Lower leg skin (tissue), 4 donors: ENCODE results near the gene PRSS21. TPM values are rescaled to one million over a fixed set of nuclear protein-coding genes. Genes with fewer than 3 reads are reported as not detected.

Experiments used
- DNase-seq, 2 donors: peaks; one replicate each; pipeline ENCODE4 v3.0.0-alpha.2; 2019; ENCODE audit warnings: low spot score in 2 of 2
- H3K4me3 ChIP-seq: fragments of 200-600 bp; sonication (generic); 2 replicates; pipeline ENCODE4 v1.5.1; 2017; ENCODE audit warnings: mild to moderate bottlenecking, low read depth; ENCODE audit not compliant: poor library complexity, severe bottlenecking
- CTCF ChIP-seq, 3 donors: fragments of 450-650 bp; IDR thresholded peaks; one replicate each; pipeline ENCODE4 v1.5.1; 2016; ENCODE audit warnings: antibody characterized with exemption in 3 of 3, mild to moderate bottlenecking in 3 of 3, moderate library complexity in 2 of 3
- POLR2A ChIP-seq, 2 donors: fragments of 450-650 bp; IDR thresholded peaks; one replicate each; pipeline ENCODE4 v1.6.1; 2016 to 2017; ENCODE audit warnings: antibody characterized with exemption in 2 of 2, mild to moderate bottlenecking in 1 of 2, moderate library complexity in 1 of 2
- WGBS, 2 donors: methylation state at CpG; one replicate each; pipeline ENCODE4 v1.1.5; 2018; 5-methylcytosine and 5-hydroxymethylcytosine counted together
- intact Hi-C: fragments of 100-400 bp; cut with DNase I; formaldehyde crosslinking; loops from one replicate; pipeline ENCODE4 v1.15.0; 2023; ENCODE audit warnings: low total_unique reads
- total RNA-seq, 4 donors: library from RNA; depleted of rRNA; stranded (reverse); fragments of >200 nt; gene quantifications; one replicate each; pipeline ENCODE4 v1.1.0, GENCODE V29; 2016

The PRSS21 gene
- total RNA-seq, 4 donors from 2014 or later: 0.63 TPM; not detected in 3

GRCh38 chr16:2798723-2799204, 18.3 kb upstream of the PRSS21 start:
- no peak overlapping the region for H3K4me3 ChIP-seq
- WGBS, 2 donors: 61 to 87% methylated on average over 11 to 35 of the region's 39 CpGs
- DNase-seq: no peak
- intact Hi-C loops: no loop called here
- TF ChIP-seq POLR2A (IDR thresholded peaks at IDR 0.05) (no peak), CTCF (IDR thresholded peaks at IDR 0.05) (no peak)

GRCh38 chr16:2799205-2799858, 17.7 kb upstream of the PRSS21 start:
- TF ChIP-seq CTCF (IDR thresholded peaks at IDR 0.05) (no peak), POLR2A (IDR thresholded peaks at IDR 0.05) (no peak)
- no peak overlapping the region for H3K4me3 ChIP-seq
- 84 to 89% methylated on average over 20 to 21 of the region's 21 CpGs for WGBS, 2 donors
- no peak for DNase-seq
- intact Hi-C loops: no loop called here

GRCh38 chr16:2799859-2800226, 17.2 kb upstream of the PRSS21 start:
- H3K4me3 ChIP-seq: no peak overlapping the region
- DNase-seq: no peak
- intact Hi-C loops: no loop called here
- no peak for TF ChIP-seq POLR2A (IDR thresholded peaks at IDR 0.05)
- no peak for TF ChIP-seq CTCF (IDR thresholded peaks at IDR 0.05)
- WGBS, 2 donors: 55 to 86% methylated on average over 1 of the region's 1 CpG

GRCh38 chr16:2803545-2804195, 13.4 kb upstream of the PRSS21 start:
- WGBS, 2 donors: 74 to 91% methylated on average over 3 of the region's 3 CpGs
- no peak for DNase-seq
- intact Hi-C loops: no loop called here
- TF ChIP-seq CTCF (IDR thresholded peaks at IDR 0.05): no peak
- H3K4me3 ChIP-seq: no peak overlapping the region

- no peak for DNase-seq
- 80 to 92% methylated on average over 3 to 4 of the region's 4 CpGs for WGBS, 2 donors
- TF ChIP-seq POLR2A (IDR thresholded peaks at IDR 0.05): no peak
- no peak for TF ChIP-seq CTCF (IDR thresholded peaks at IDR 0.05)
- H3K4me3 ChIP-seq: no peak overlapping the region
- intact Hi-C loops: no loop called here
Observed at GRCh38 chr16:2804728-2805127, 12.3 kb upstream of the PRSS21 start.
